Ishikawa (cell line): ENCODE measurements around the gene TRAF3IP1.

Source experiments
- CEBPB ChIP-seq: IDR thresholded peaks from 2 replicates; pipeline ENCODE4 v1.6.1; 2012
- CREB1 ChIP-seq: IDR thresholded peaks from 2 replicates; pipeline ENCODE4 v1.6.1; 2012; ENCODE audit warnings: low read depth
- EGR1 ChIP-seq: IDR thresholded peaks from 2 replicates; pipeline ENCODE4 v1.6.1; 2012
- EP300 ChIP-seq: IDR thresholded peaks from 2 replicates; pipeline ENCODE4 v1.6.1; 2012; ENCODE audit warnings: borderline replicate concordance
- FOXM1 ChIP-seq: IDR thresholded peaks from 2 replicates; pipeline ENCODE4 v1.6.1; 2012; ENCODE audit warnings: low read depth, borderline replicate concordance
- MAX ChIP-seq: IDR thresholded peaks from 2 replicates; pipeline ENCODE4 v1.6.1; 2012
- NFIC ChIP-seq: IDR thresholded peaks from 2 replicates; pipeline ENCODE4 v1.6.1; 2012
- RAD21 ChIP-seq: IDR thresholded peaks from 2 replicates; pipeline ENCODE4 v1.6.1; 2012; ENCODE audit warnings: low read depth
- TAF1 ChIP-seq: IDR thresholded peaks from 2 replicates; pipeline ENCODE4 v1.6.1; 2012; ENCODE audit warnings: low read depth, mild to moderate bottlenecking
- TCF12 ChIP-seq: IDR thresholded peaks from 2 replicates; pipeline ENCODE4 v1.6.1; 2012; ENCODE audit warnings: low read depth
- TEAD4 ChIP-seq: IDR thresholded peaks from 2 replicates; pipeline ENCODE4 v1.6.1; 2012
- YY1 ChIP-seq: IDR thresholded peaks from 2 replicates; pipeline ENCODE4 v1.6.1; 2012; ENCODE audit warnings: low read depth
- ZBTB7A ChIP-seq: IDR thresholded peaks from 2 replicates; pipeline ENCODE4 v1.6.1; 2012; ENCODE audit warnings: low read depth
- TF ChIP-seq, protein P1 (sequence below): IDR thresholded peaks from 2 replicates; pipeline ENCODE4 v1.6.1; 2012; ENCODE audit warnings: low read depth, mild to moderate bottlenecking
- TF ChIP-seq, protein P2 (sequence below): IDR thresholded peaks from 2 replicates; pipeline ENCODE4 v1.6.1; 2012

The TRAF3IP1 gene

DNA sequence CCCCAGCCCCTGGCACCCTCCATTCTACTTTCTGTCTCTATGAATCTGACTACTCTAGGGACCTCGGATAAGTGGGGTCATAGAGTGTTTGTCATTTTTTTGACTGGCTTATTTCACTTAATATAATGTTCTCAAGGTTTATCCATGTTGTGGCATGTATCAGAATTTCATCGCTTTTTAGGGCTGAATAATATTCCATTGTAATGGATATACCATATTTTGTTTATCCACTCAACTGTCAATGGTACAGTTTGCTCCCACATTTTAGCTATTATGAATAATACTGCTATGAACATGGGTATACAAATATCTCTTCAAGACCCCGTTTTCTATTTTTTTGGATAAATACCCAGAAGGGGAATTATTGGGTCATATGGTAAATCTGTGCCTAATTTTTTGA, 7.4 kb downstream of the TRAF3IP1 start:
- no peak for TF ChIP-seq EGR1
- TF ChIP-seq EP300: no peak

DNA sequence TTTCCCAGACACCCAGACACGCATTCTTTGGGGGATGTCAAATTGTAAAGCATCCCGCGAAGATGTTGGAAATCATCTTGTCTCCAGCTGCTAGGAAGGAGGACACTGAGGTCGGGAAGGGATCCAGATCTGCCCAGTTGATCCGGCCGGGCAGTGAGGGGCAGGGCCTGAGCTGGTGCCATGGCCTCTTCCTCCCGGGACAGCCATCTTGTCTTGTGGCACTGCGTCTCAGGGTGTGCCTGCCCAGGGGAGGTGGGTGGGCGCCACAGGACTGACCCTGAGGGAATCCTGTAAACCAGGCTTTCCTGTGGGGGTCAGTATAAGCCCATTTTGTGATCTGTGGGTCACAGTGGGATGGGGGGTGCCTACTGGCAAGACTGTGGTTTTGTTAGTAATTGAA, 10.1 kb downstream of the TRAF3IP1 start:
- TF ChIP-seq EGR1: no peak
- TF ChIP-seq CEBPB: no peak
- no peak for TF ChIP-seq CREB1
- TF ChIP-seq NFIC: no peak
- no peak for TF ChIP-seq TCF12
- TF ChIP-seq EP300: no peak
- TF ChIP-seq TEAD4: no peak
- TF ChIP-seq RAD21: no peak
- no peak for TF ChIP-seq TAF1
- TF ChIP-seq MAX: no peak

- TF ChIP-seq TEAD4: no peak
- TF ChIP-seq TAF1: no peak
- no peak for TF ChIP-seq CREB1
- TF ChIP-seq, protein P1, sequence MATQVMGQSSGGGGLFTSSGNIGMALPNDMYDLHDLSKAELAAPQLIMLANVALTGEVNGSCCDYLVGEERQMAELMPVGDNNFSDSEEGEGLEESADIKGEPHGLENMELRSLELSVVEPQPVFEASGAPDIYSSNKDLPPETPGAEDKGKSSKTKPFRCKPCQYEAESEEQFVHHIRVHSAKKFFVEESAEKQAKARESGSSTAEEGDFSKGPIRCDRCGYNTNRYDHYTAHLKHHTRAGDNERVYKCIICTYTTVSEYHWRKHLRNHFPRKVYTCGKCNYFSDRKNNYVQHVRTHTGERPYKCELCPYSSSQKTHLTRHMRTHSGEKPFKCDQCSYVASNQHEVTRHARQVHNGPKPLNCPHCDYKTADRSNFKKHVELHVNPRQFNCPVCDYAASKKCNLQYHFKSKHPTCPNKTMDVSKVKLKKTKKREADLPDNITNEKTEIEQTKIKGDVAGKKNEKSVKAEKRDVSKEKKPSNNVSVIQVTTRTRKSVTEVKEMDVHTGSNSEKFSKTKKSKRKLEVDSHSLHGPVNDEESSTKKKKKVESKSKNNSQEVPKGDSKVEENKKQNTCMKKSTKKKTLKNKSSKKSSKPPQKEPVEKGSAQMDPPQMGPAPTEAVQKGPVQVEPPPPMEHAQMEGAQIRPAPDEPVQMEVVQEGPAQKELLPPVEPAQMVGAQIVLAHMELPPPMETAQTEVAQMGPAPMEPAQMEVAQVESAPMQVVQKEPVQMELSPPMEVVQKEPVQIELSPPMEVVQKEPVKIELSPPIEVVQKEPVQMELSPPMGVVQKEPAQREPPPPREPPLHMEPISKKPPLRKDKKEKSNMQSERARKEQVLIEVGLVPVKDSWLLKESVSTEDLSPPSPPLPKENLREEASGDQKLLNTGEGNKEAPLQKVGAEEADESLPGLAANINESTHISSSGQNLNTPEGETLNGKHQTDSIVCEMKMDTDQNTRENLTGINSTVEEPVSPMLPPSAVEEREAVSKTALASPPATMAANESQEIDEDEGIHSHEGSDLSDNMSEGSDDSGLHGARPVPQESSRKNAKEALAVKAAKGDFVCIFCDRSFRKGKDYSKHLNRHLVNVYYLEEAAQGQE: no peak
- no peak for TF ChIP-seq TCF12
- TF ChIP-seq, protein P2, sequence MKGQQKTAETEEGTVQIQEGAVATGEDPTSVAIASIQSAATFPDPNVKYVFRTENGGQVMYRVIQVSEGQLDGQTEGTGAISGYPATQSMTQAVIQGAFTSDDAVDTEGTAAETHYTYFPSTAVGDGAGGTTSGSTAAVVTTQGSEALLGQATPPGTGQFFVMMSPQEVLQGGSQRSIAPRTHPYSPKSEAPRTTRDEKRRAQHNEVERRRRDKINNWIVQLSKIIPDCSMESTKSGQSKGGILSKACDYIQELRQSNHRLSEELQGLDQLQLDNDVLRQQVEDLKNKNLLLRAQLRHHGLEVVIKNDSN: no peak
- TF ChIP-seq RAD21: no peak
- TF ChIP-seq MAX: no peak
- no peak for TF ChIP-seq ZBTB7A
- TF ChIP-seq EGR1: no peak
- TF ChIP-seq YY1: no peak
- no peak for TF ChIP-seq EP300
Measured at GRCh38 chr2:238331916-238332315, 11.6 kb downstream of the TRAF3IP1 start.

DNA sequence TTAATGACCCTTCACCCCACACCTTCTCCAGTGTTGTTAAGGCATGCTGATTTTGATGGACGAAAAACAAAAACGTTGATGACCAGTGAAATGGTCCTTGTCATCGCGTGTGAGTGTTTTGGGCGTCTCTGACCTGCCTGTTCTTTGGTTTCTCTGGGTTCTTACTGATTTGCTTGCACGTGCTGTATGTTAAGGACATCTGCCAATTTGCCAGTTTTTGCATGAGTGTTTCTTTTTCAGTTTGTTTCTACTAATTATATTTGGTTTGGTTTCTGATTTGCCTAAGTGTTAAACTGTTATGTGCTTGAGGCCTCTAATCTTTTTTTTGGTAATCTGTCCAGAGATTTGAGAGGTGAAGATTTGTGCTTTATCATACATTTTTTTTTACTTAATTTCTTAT, 14.6 kb downstream of the TRAF3IP1 start:
- no peak for TF ChIP-seq TAF1
- TF ChIP-seq EP300: no peak
- no peak for TF ChIP-seq MAX
- TF ChIP-seq TCF12: no peak
- no peak for TF ChIP-seq ZBTB7A
- TF ChIP-seq RAD21: no peak
- TF ChIP-seq, protein P2: no peak
- TF ChIP-seq TEAD4: no peak
- TF ChIP-seq NFIC: no peak
- TF ChIP-seq CEBPB: no peak
- no peak for TF ChIP-seq CREB1
- TF ChIP-seq YY1: no peak

DNA sequence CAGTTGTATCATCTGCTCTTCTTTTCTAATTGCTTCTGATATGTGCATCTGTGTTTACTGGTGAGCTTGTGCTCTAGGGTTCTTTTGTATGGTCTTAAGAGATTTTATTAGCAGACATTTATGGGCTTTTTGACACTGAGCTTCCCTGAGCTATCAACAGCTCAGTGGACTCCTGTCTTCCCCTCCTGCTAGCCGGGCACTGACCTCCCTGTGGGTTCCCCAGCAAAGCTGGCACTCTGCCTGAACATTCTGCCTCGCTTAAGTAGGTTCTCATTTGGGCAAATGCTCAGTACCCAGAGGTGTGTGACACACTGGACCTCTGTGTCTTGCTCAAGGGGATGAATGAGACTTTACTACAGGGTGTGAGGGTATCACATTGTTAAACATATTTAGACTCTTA, 15.8 kb downstream of the TRAF3IP1 start:
- no peak for TF ChIP-seq YY1
- TF ChIP-seq TAF1: no peak
- no peak for TF ChIP-seq EP300
- TF ChIP-seq RAD21: no peak
- TF ChIP-seq, protein P2: no peak
- TF ChIP-seq NFIC: no peak
- TF ChIP-seq, protein P1: no peak
- no peak for TF ChIP-seq CREB1
- TF ChIP-seq TCF12: no peak
- TF ChIP-seq TEAD4: no peak
- TF ChIP-seq ZBTB7A: no peak
- no peak for TF ChIP-seq FOXM1
- no peak for TF ChIP-seq MAX
- TF ChIP-seq CEBPB: no peak
- no peak for TF ChIP-seq EGR1
